ENCODE data around the gene RTP3.

GRCh38 chr3:46478341-46478740 is 19.4 kb upstream of the RTP3 start:
- TF ChIP-seq MXI1 (conservative IDR thresholded peaks at IDR 0.05; ENCODE audit: poor library complexity, severe bottlenecking) = no peak
- TF ChIP-seq CTCF (IDR thresholded peaks at IDR 0.05; ENCODE audit: poor library complexity, severe bottlenecking) = no peak
- TF ChIP-seq REST (IDR thresholded peaks at IDR 0.05; ENCODE audit: borderline replicate concordance) = no peak
- TF ChIP-seq TAF1 (IDR thresholded peaks at IDR 0.05; ENCODE audit: low read depth) = no peak
- TF ChIP-seq POLR2AphosphoS5 (IDR thresholded peaks at IDR 0.05) = no peak
- no peak for TF ChIP-seq SMC3 (conservative IDR thresholded peaks at IDR 0.05; ENCODE audit: poor library complexity)
- no peak for TF ChIP-seq RAD21 (conservative IDR thresholded peaks at IDR 0.05)
- no peak for TF ChIP-seq EP300 (conservative IDR thresholded peaks at IDR 0.05; ENCODE audit: poor library complexity, severe bottlenecking)

Data from neural cell (in vitro differentiated cells).